Memory B cell (primary cell): Measurements from ENCODE around the gene HAP1.
"Not testable (repeated sequence)": the region's sequence is repeated elsewhere in the genome, so short reads cannot be mapped to it uniquely, and the experiment has no call there.

ENCODE experiments used
- ATAC-seq: fragments of 150-1000 bp; cut with Tn5 transposase; 2 replicates; pipeline ENCODE4 v1.10.0; 2021; ENCODE audit warnings: low read depth, mild to moderate bottlenecking, moderate library complexity
- DNase-seq, 2 donors: peaks; one replicate each; pipeline ENCODE4 v3.0.0; 2022; ENCODE audit warnings: low spot score in 2 of 2
- H3K27ac Mint-ChIP-seq: one replicate; pipeline ENCODE4 v1.8.0; 2022; ENCODE audit warnings: mild to moderate bottlenecking, moderate library complexity, mixed read lengths
- H3K27me3 Mint-ChIP-seq: one replicate; pipeline ENCODE4 v1.8.0; 2022; ENCODE audit warnings: mixed read lengths
- H3K36me3 Mint-ChIP-seq: one replicate; pipeline ENCODE4 v1.8.0; 2022; ENCODE audit warnings: mild to moderate bottlenecking, mixed read lengths
- H3K4me1 Mint-ChIP-seq: one replicate; pipeline ENCODE4 v1.8.0; 2022; ENCODE audit warnings: mixed read lengths
- H3K4me3 Mint-ChIP-seq: one replicate; pipeline ENCODE4 v1.8.0; 2022; ENCODE audit warnings: mild to moderate bottlenecking, moderate library complexity, mixed read lengths
- H3K9me3 Mint-ChIP-seq: one replicate; pipeline ENCODE4 v1.8.0; 2022; ENCODE audit warnings: mixed read lengths

HAP1 gene

DNA sequence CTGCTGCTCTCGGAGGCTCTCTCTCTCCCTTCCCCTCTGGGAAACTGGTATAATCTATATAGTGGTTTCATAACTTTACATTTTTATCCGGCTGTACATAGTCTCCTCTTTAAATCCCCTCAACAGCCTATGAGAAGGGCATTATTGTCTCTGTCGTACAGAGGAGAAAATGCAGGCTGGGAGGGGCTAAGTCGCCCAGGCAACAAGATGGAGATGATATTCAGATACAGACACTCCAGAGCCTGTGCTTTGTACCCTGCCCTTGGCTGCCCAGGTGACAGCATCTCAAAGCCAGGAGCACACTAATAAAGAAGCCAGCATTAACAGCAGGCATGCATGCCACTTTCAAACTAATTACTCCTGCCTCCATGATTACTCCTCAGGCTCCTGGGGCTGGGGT, 50.4 kb downstream of the HAP1 start:
- Mint-ChIP-seq H3K9me3 (no peaks in the 10 kb centered on the region), H3K4me1 (peaks cover 13% of the 10 kb centered on the region), H3K27ac (no peak overlapping the region), H3K27me3 (no peaks in the 10 kb centered on the region), H3K36me3 (no peaks in the 10 kb centered on the region), H3K4me3 (no peak overlapping the region)
- no peak for DNase-seq
- ATAC-seq = no peak

DNA sequence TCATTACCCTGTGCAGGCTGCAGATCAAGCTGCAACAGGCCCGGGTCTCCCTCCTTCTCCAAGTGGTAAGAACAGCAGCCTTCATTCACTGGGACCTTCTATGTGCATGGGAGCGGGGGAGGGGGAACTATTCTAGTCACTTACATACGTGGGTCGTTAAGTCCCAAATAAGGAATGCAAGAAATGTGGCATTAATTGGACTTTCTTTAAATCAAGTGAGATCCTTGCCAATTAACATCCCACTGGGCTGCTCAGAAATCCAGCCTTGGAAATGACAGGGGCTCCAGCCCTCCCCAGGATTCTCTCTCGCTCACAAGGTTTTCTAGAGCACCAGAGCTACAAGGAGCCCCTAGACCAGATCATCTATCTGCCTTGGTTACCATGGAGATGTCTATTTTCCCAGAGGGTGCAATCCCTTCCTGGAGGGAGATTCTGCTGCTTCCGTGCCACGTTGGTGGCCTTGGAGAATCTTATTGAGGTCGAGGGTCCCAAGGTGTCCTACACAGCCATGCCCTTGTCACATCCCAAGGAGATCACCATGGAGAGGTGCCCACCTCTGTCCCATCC, 50.9 kb downstream of the HAP1 start:
- no peak for ATAC-seq
- Mint-ChIP-seq H3K4me1 (peaks cover 18% of the 10 kb centered on the region), H3K4me3 (no peak overlapping the region), H3K27ac (no peak overlapping the region), H3K9me3 (no peaks in the 10 kb centered on the region), H3K27me3 (no peaks in the 10 kb centered on the region), H3K36me3 (no peaks in the 10 kb centered on the region)
- DNase-seq = no peak

DNA sequence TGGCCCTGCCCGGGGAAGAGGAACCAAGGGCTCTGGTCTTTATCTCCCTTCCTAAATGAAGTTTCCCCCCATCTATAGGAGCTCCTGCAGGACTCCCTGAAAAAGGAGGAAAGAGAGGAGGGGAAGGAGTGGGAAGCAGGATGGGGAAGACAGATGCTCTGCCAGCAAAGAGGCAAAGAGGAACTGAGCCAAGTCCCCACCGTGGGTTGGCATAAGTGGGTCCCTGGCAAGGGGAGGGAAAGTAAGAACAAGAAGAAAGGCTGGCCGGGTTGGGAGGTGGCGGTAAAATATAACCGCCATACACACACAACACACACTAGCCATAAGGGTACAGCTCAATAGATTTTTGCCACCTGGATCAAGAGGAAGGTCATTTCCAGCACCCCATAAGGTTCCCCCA, 51.8 kb downstream of the HAP1 start:
- no peak overlapping the region for H3K27ac Mint-ChIP-seq
- H3K4me1 Mint-ChIP-seq = peaks cover 18% of the 10 kb centered on the region
- H3K36me3 Mint-ChIP-seq = no peaks in the 10 kb centered on the region
- ATAC-seq (no peak), DNase-seq (no peak)
- peaks cover under 1% of the 10 kb centered on the region for H3K9me3 Mint-ChIP-seq
- no peak overlapping the region for H3K4me3 Mint-ChIP-seq
- no peaks in the 10 kb centered on the region for H3K27me3 Mint-ChIP-seq

DNA sequence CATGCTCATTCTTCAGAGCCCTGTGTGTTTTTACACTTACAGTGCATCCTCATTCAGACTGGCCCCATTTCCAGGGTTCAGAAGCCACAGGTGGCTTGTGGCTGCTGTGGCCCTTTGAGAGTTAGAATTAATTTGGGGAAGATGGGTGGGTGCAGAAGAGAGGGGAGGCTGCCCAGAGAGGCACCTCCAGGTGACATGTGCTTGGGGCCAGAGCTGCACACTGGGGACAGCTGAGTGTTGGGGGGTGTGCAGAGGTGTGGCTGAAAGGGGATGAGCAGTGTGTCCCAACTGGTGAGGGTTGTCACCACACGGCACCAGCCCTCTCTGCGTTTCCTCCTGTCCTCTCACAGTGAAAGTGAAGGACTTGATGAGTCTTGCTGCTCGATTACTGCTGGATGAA, 52.7 kb downstream of the HAP1 start:
- Mint-ChIP-seq H3K4me3 (no peak overlapping the region), H3K27ac (no peak overlapping the region), H3K27me3 (no peaks in the 10 kb centered on the region), H3K4me1 (peaks cover 20% of the 10 kb centered on the region), H3K36me3 (no peaks in the 10 kb centered on the region), H3K9me3 (peaks cover 3% of the 10 kb centered on the region)
- ATAC-seq (no peak), DNase-seq (no peak)

DNA sequence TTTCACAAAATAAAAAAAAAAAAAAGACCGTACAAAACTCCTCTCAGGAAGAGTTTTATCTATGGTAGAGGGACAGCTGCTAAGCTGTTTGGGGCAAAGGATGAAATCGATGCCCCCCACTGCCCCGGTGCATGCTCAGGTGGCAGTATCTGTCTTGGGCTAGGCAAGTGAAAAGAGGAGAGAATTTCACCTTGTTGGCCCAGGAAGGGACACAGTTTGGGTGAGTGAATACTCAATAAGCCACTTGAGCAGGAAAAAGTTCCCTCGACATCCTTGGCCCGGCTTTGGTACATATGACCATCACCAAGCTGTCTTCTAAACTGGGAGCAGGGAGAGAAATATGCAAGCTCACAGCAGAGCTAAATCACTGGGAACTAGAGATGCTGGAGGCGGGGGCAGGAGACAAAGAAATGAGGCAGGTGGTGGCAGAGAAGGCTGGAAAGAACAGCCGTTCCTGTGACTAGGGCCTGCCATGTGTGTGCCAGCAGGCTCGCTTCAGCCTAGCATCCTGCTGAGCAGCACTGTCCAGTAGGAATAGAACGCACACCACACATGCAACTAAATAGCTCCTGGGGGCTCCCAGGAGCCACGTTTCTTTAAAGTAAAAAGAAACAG, 53.9 kb downstream of the HAP1 start:
- ATAC-seq (no peak), DNase-seq (no peak)
- H3K4me3 Mint-ChIP-seq = no peak overlapping the region
- H3K36me3 Mint-ChIP-seq = peaks cover 3% of the 10 kb centered on the region
- H3K9me3 Mint-ChIP-seq = peaks cover 4% of the 10 kb centered on the region
- no peak overlapping the region for H3K27ac Mint-ChIP-seq
- H3K27me3 Mint-ChIP-seq = no peaks in the 10 kb centered on the region
- H3K4me1 Mint-ChIP-seq = peaks cover 28% of the 10 kb centered on the region

DNA sequence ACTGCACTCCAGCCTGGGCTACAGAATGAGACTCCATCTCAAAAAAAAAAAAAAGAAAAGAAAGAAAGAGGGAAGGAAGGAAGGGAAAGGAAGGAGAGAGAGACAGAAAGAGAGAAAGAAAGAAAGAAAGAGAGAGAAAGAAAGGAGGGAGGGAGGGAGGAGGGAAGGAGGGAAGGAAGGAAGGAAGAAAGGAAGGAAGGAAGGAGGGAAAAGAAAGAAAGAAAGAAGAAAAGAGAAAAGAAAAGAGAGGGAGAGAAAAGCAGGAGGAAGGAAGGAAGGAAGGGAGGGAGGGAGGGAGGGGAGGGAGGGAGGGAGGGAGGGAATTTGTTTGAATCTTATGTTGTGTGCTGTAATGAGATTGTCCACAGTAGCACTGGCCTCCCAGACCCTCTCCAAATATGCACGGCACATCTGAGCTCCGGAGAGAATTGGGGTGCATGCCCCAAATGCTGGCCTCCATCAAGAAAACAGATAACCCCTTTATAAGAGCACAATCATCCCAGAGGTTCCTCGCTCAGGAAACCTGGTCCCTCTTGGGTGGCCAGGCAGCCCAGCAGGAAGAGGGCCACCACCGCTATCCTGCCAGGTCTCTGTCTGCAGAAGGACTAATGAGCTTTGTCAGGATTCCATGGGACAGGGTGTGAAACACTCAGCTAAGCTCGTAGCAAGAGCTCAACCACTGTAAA, 54.6 kb downstream of the HAP1 start:
- peaks cover 29% of the 10 kb centered on the region for H3K4me1 Mint-ChIP-seq
- no peaks in the 10 kb centered on the region for H3K27me3 Mint-ChIP-seq
- H3K9me3 Mint-ChIP-seq = peaks cover 4% of the 10 kb centered on the region
- peak overlapping the region; percentile 88 for H3K27ac Mint-ChIP-seq
- ATAC-seq = no peak
- H3K36me3 Mint-ChIP-seq = peaks cover 3% of the 10 kb centered on the region
- H3K4me3 Mint-ChIP-seq = no peak overlapping the region
- DNase-seq = no peak

DNA sequence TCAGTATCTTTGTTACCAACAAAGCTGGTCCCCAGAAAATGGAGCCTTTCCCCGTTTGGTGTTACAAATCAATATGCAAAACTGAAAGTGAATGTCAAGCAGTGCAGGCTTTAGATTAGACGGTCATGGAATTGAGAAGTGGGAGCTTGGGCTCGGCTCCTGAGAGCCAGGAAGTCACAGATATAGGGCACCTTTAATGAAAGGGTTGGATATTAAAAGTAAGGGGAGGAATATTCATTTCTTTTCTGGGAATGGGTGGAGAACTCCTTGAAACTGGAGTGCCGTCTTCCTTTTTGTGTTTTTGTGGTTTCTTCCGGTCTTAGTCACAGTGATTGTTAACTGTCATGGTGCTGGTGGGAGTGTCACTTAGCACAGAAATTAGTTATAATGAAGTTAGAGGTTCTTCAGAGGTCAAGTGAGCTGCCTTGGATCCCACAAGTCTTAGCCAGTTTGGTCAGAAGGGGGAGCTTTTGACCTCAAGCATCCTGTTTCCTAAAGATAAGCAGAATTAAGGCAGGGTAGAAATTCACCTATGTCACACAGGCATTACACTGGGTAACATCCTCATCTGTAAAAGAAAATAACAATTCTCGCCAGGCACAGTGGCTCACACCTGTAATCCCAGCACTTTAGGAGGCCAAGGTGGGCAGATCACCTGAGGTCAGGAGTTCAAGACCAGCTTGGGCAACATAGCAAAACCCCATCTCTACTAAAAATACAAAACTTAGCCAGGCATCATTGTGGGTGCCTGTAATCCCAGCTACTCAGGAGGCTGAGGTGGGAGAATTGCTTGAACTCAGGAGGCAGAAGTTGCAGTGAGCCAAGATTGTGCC, 55.3 kb downstream of the HAP1 start:
- Mint-ChIP-seq H3K9me3 (peaks cover 4% of the 10 kb centered on the region), H3K27ac (peak overlapping the region; percentile 88), H3K4me1 (peaks cover 30% of the 10 kb centered on the region), H3K4me3 (peak overlapping the region; percentile 75), H3K36me3 (peaks cover 3% of the 10 kb centered on the region), H3K27me3 (no peaks in the 10 kb centered on the region)
- ATAC-seq (peak; percentile 30), DNase-seq (no peak)

DNA sequence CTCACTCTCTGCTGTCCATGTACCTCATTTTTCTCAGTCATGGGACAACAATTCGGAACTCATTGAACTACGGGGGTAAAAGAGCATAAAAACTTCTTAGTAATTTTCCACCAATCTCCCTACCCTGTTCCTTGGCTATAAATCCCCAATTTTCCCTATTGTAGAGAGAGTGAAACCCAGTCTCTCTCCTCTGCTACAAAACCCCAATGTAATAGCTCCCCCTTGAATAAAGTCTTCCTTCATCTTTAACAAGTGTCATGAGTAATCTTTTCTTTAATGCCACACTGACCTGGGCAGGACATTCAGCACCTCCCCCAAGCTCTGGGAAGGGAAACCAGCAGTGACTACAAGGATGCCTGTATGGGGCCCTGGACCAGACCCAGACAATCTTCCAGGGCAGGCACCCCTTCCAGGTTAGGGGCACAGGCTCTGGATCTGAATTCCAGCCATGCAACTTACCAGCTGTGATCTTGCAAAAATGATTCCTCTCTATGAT, 56.0 kb downstream of the HAP1 start:
- peaks cover 4% of the 10 kb centered on the region for H3K9me3 Mint-ChIP-seq
- H3K27me3 Mint-ChIP-seq = no peaks in the 10 kb centered on the region
- ATAC-seq (no peak), DNase-seq (no peak)
- H3K36me3 Mint-ChIP-seq = peaks cover 3% of the 10 kb centered on the region
- H3K27ac Mint-ChIP-seq = peak overlapping the region; percentile 88
- H3K4me3 Mint-ChIP-seq = peak overlapping the region; percentile 75
- H3K4me1 Mint-ChIP-seq = peaks cover 30% of the 10 kb centered on the region

DNA sequence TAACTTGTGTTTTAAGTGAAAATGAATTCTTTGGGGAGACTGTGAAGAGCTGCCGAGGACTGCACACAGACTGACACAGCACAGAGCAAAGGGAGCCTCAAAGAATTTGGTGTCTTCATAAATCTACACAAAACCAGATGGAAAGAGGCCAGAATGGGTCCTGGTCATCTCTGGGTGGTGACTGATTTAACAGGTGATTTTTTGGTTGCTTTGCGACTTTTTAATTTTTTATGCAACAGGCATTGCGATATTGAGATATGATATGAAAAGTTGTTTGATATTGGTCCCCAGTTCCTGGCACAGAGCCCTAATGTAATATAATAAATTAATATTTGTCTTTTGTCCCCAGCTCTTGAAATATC, 58.4 kb downstream of the HAP1 start:
- DNase-seq (no peak), ATAC-seq (no peak)
- no peaks in the 10 kb centered on the region for H3K27me3 Mint-ChIP-seq
- peaks cover 30% of the 10 kb centered on the region for H3K4me1 Mint-ChIP-seq
- H3K9me3 Mint-ChIP-seq = peaks cover 4% of the 10 kb centered on the region
- peak overlapping the region; percentile 95 for H3K27ac Mint-ChIP-seq
- peak overlapping the region; percentile 72 for H3K4me3 Mint-ChIP-seq
- peaks cover 3% of the 10 kb centered on the region for H3K36me3 Mint-ChIP-seq

DNA sequence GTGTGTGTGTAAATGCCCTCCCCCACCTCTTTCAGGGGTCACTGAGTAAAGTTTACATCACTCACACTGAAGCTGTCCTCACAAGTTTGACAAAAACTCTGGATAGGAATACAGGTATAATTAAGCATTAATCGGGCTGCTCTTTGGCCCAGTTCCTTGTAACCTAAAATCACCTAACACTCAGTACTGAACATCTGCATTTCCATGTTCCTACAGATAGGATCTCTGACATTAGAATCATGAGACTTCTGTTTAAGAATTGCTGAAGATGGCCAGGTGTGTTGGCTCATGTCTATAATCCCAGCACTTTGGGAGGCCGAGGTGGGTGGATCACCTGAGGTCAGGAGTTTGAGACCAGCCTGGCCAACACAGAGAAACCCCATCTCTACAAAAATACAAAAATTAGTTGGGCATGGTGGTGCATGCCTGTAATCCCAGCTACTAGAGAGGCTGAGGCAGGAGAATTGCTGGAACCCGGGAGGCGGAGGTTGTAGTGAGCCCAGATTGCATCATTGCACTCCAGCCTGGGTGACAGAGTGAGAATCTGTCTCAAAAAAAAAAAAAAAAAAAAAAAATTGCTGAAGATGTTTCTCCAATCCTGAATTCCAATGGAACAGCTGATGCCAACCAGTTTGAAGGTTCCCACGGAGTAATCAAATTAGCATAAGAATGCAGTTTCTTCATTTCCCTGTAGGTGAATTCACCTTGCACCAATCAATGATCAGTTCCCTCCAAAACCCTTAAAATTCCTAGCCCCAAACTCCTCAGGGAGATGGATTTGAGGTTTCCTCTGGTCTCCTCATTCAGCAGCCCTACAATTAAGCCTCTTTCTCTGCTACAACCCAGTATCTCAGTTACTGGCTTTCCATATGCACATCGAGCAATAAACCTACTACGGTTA, 59.0 kb downstream of the HAP1 start:
- H3K9me3 Mint-ChIP-seq, H3K4me3 Mint-ChIP-seq, ATAC-seq, H3K36me3 Mint-ChIP-seq, H3K27me3 Mint-ChIP-seq, DNase-seq: not testable (repeated sequence)
- peaks cover 30% of the 10 kb centered on the region for H3K4me1 Mint-ChIP-seq
- peak overlapping the region; percentile 95 for H3K27ac Mint-ChIP-seq
